Kidney epithelial cell (primary cell): ENCODE measurements around the gene IRF2BP2. TPM values are rescaled to one million over a fixed set of nuclear protein-coding genes. Genes with fewer than 3 reads are reported as not detected.

Experiments
- DNase-seq: peaks from one replicate; pipeline ENCODE4 v3.0.0-alpha.2; 2010; ENCODE audit warnings: low read depth
- H3K27me3 ChIP-seq: 2 replicates; pipeline ENCODE4 v1.6.0; 2011; ENCODE audit warnings: low read length; ENCODE audit not compliant: control insufficient read depth, insufficient read depth
- H3K36me3 ChIP-seq: 2 replicates; pipeline ENCODE4 v1.5.1; 2011; ENCODE audit warnings: low read length; ENCODE audit not compliant: control insufficient read depth, insufficient read depth
- H3K4me3 ChIP-seq: 2 replicates; pipeline ENCODE4 v1.5.1; 2011; ENCODE audit warnings: low read depth, mild to moderate bottlenecking, control low read depth, low read length
- CTCF ChIP-seq: IDR thresholded peaks from 2 replicates; pipeline ENCODE4 v1.5.1; 2011; ENCODE audit warnings: mild to moderate bottlenecking, moderate library complexity, low read length, control low read depth, inconsistent platforms; ENCODE audit not compliant: insufficient read depth, poor library complexity, severe bottlenecking
- total RNA-seq: library from RNA; depleted of rRNA; stranded (reverse); fragments of >200 nt; gene quantifications from 2 replicates; pipeline ENCODE4 v1.2.3, GENCODE V29; 2015

IRF2BP2 gene
- total RNA-seq, 1 donor from 2014 or later: 85.5 TPM

- no peak overlapping the region for H3K4me3 ChIP-seq
- DNase-seq: no peak
- no peaks in the 10 kb centered on the region for H3K36me3 ChIP-seq
- H3K27me3 ChIP-seq: no peaks in the 10 kb centered on the region
- no peak for TF ChIP-seq CTCF
Observed at GRCh38 chr1:234573711-234574299, 36.2 kb downstream of the IRF2BP2 start.

- Histone ChIP-seq H3K27me3 (no peaks in the 10 kb centered on the region), H3K4me3 (no peak overlapping the region), H3K36me3 (no peaks in the 10 kb centered on the region)
- TF ChIP-seq CTCF: no peak
- DNase-seq: no peak
Observed at GRCh38 chr1:234572966-234573365, 37.0 kb downstream of the IRF2BP2 start.

- H3K36me3 ChIP-seq: no peaks in the 10 kb centered on the region
- TF ChIP-seq CTCF: no peak
- no peaks in the 10 kb centered on the region for H3K27me3 ChIP-seq
- no peak for DNase-seq
- H3K4me3 ChIP-seq: no peak overlapping the region
Observed at GRCh38 chr1:234571702-234572101, 38.3 kb downstream of the IRF2BP2 start.

- H3K36me3 ChIP-seq: no peaks in the 10 kb centered on the region
- TF ChIP-seq CTCF: no peak
- no peak for DNase-seq
- no peak overlapping the region for H3K4me3 ChIP-seq
- H3K27me3 ChIP-seq: no peaks in the 10 kb centered on the region
Observed at GRCh38 chr1:234570329-234571120, 39.5 kb downstream of the IRF2BP2 start.

GRCh38 chr1:234568345-234568744 is 41.6 kb downstream of the IRF2BP2 start:
- Histone ChIP-seq H3K36me3 (no peaks in the 10 kb centered on the region), H3K4me3 (no peak overlapping the region), H3K27me3 (no peaks in the 10 kb centered on the region)
- TF ChIP-seq CTCF: no peak
- no peak for DNase-seq
